ENCODE measurements around the gene LRRC32.
"Not testable (repeated sequence)": the region's sequence is repeated elsewhere in the genome, so short reads cannot be mapped to it uniquely, and the experiment has no call there.

LRRC32 gene

GRCh38 chr11:76626921-76627401, 43.6 kb downstream of the LRRC32 start:
- no peak for DNase-seq

GRCh38 chr11:76626266-76626665, 44.3 kb downstream of the LRRC32 start:
- no peak for DNase-seq

- no peak for DNase-seq
These were observed 44.9 kb downstream of the LRRC32 start for GRCh38 chr11:76625472-76626186.

DNA sequence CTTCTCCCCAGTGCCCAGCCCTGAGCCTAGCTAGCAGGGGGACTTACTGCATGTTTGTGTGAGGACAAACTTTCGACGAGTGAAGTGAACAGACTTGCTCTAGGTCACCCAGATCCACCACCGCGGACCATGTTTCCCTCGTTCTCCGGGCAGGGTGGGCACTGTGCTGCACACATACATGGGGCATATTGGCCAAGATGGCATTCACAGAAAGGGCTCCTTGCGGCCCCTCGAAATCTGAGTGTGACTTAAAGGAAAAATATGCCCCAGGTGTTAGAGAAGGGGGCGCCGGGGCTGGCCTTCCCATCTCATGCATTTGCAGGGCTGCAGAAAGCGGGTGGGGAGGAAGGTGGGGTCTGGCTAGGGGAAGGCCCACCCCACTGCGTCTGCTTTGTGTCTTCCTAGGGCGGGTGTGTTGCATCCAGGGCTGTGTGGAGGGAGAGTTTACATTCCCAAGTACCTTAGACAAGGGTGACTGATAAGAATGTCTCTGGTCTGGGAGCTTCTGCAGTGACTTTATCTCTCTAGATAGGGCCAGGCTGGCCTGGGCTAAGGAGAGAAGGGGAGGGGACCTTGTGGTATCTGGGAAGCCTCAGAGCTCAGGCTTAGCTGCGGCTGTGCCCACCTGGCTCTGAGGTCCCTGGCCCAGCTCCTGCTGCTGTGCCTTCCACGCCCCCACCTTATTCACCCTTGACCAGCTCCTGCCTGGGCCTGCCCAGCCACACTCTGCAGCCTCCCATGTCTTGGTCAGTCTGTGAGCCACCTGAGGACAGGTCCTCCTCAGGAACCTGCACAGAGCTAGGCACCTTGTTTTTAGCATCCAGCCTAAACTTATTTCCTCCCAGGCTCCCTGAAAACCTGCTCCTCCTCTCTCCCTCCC, 45.8 kb downstream of the LRRC32 start:
- no peak for DNase-seq

DNA sequence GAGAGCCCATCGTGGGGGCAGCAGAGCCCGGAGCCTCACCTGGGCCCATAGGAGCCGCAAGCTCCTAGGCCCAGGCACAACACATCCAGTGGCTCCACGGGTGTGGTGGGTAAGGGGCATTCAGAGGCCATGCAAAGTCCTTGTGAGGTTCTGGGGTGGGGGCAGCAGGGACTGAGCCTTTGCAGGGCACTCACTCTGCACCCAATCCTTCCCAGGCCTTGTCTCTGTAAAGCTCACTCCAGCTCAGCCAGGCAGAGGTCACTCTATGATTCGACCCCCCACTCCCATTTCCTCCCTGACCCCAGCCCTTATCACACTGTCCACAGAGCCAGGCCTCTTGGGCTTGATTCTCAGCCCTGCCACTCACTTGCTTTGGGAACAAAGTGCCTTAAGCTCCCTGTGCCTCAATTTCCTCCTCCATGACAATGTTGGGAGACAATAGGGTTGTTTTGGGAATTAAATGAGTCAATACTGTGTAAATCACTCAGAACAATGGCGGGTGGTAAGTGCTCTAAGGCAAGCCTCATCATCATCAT, 46.6 kb downstream of the LRRC32 start:
- no peak for DNase-seq

DNA sequence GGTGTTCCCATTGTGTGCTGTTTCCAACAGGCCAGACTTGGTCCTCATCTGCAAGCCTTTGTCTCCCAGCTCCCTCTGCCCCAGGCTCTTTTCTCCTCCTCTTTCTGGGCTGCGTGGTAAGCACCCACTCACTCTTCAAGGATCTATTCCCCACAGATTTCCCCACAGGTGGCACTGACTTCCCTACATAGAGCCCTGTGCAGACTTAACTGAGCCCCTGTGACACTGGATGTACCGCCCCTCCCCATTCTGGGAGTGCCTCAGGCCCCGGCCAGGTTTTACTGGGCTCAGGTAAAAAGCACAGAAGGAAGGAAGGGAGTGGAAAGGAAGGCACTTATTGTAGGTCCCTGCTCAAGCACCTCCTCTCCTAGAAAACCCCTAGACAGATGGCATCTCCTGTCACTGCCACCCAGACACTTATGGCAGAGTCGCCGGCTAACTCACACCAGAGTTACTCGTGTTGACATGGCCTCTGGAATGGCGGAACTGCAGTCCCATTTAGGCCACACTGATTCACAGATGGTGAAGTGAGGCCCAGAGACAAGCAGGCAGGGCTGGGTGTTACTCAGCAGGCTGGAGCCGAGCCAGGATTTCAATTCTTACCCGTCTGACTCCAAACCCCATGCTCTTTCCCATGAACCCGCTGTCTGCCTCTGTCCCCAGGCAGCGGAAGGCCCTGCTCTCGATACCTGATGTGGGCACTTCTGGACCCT, 47.2 kb downstream of the LRRC32 start:
- DNase-seq: no peak

- no peak for DNase-seq
These were observed 48.0 kb downstream of the LRRC32 start for GRCh38 chr11:76622493-76623094.

GRCh38 chr11:76621868-76622267, 48.7 kb downstream of the LRRC32 start:
- no peak for DNase-seq

DNA sequence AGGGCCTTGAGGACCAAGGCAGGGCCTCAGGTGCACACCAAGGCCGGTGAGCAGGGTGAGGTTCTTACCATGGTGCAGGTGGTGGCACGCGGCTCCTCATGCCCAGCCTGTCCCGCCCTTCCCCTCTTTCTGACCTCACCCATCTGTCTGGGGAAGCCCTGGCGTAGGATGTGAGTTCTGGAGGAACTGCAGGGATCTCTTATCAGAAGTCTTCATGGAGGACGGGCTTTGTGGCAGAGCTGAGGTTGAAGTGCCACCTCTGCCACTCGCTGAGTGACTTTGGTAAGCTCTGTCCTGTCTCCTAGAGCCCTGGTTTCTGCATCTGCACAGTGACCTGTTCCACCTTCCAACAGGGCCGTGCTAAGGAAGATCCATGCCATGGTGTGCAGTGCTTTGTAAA, 49.1 kb downstream of the LRRC32 start:
- no peak for DNase-seq

- no peak for DNase-seq
These were observed 50.1 kb downstream of the LRRC32 start for GRCh38 chr11:76620489-76620888.

DNA sequence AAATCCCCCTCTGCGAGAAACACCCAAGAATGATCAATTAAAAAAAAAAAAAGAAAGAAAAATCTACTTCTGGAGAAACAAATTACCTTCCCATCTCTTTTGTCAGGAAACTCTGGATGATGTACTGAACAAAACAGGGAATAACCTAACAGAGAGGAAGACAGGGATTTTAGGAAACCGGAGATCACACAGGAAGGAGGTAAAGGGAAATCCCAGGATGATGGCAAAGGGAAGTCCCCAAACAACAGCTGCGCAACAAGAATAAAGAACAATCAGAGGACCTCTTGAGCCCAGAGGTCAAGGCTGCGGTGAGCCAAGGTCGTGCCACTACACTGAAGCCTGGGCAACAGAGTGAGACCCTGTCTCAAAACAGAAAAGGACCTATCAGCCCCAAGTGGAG, 50.7 kb downstream of the LRRC32 start:
- DNase-seq: not testable (repeated sequence)

- DNase-seq: no peak
These were observed 52.8 kb downstream of the LRRC32 start for GRCh38 chr11:76617553-76618265.

GRCh38 chr11:76616676-76617552, 53.6 kb downstream of the LRRC32 start:
- DNase-seq: no peak

GRCh38 chr11:76615950-76616349, 54.6 kb downstream of the LRRC32 start:
- no peak for DNase-seq

DNA sequence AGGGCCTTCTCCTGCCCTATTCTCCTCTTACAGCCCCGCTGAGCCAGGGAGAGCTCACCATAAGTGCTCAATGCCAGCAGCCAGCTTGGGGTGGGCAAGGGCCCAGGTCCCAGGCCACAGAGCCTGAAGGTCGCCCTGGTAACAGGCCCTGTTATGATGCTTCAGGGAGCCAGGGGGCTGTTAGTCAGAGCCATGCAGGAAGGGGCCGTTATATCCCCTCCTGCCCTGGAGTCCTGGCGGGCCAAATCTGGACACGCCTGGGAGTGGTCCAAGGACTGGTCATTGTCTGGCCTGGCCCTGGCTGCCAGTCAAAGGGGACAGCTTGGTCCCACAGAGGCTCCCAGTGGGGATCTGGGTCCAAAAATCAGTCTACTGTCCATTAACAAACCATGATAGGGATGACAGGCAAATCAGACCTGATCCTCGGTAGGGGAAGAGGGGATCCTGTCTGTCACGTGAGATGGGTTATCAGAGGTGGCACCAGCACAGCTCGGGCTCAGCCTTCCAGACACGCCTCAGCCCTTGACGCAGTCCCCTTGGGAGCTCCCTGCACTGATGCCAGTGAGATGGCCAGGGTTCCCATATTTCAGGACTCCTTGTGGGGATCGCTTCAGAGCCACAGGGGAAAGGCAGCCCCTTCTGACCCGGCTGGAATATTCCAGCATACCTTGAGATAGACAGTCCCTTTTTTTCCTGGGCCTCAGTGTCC, 55.9 kb downstream of the LRRC32 start:
- no peak for DNase-seq

- DNase-seq: no peak
These were observed 56.6 kb downstream of the LRRC32 start for GRCh38 chr11:76613901-76614300.

DNA sequence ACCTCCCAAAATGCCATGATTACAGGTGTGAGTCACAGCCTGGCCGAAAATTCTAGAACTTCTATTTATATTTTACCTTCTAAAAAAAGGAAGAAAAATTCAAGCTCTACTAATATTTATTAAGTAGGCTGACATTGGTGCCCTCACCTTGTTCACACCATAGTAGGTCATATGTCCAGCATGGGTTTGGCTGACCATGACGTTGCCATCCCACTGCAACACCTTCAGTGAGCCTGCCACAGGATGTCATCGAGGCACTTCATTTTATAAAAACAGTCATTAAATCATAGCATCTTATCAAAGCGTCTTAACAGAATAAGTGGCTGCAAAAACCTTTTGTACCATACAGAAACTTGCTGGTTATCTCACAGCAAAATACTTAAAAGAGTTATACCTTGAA, 58.3 kb downstream of the LRRC32 start:
- DNase-seq: no peak

DNA sequence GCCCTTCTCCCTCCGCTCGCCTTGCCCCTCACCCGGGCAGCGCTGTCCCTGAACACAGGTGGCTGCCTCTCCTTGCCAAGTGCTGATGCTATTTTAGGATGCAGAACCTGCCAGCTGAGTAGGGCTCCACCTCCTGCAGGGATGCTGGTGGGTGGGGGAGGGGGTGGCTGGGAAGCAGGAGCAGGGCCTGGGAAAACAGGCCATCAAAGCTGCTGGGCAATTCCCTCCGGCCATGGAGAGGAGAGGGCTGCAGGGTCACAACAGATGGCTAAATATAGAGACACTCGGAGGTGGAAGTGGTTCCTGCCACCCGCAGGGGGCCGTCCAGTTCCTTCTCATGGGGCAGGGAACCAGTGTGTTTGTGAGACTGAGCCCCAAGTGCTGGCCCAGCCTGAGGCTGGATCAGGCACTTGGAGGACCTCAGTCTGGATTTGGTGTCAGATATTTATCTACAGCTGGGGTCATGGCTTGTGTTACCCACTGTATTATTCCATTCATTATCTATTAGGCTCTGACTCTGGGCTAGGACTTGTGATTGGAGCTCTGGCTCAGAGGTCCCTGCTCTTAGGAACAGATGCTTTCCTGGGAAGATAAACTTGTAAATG, 59.6 kb downstream of the LRRC32 start:
- no peak for DNase-seq

DNA sequence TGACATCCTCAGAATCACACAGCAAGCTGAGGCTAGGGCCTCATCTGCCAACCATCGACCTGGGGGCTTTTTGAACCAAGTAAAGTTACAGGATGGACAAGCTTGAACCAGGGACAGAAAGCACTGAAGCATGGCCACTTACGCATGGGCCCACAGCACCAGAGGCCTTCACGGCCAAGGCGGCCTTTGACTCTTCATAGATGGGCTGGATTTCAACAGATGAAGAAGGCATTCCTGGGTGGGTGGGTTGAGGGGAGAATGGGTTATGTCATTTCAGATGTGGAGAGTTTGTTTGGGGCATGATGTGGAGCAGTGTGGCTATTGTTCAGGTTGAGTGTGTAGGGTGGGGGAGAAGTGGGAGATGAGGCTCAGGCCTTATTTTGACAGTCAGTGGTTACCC, 60.2 kb downstream of the LRRC32 start:
- no peak for DNase-seq

Measured in T-helper 9 cell (primary cell).